H1 (cell line): ENCODE data around the gene ITGAE. TPM values are rescaled to one million over a fixed set of nuclear protein-coding genes. Genes with fewer than 3 reads are reported as not detected.

ENCODE experiments used
- BCL11A ChIP-seq, 2 experiments: IDR thresholded peaks; one replicate each; pipeline ENCODE4 v1.6.1; 2011; ENCODE audit warnings: low read depth in 2 of 2, low read length in 2 of 2, mild to moderate bottlenecking in 2 of 2
- PHF8 ChIP-seq: fragments of 200-600 bp; sonication (generic); conservative IDR thresholded peaks from 2 replicates; pipeline ENCODE4 v1.7.1; 2012; ENCODE audit warnings: low read depth, mild to moderate bottlenecking, inconsistent platforms, low read length, moderate library complexity
- POLR2AphosphoS5 ChIP-seq: IDR thresholded peaks from 2 replicates; pipeline ENCODE4 v1.6.1; 2011; ENCODE audit warnings: low read depth, low read length
- RNF2 ChIP-seq: fragments of 200-900, 300-1000 bp; sonication (generic); IDR thresholded peaks from 2 replicates; pipeline ENCODE4 v1.7.1; 2016; ENCODE audit warnings: borderline replicate concordance, low read depth, mild to moderate bottlenecking, antibody characterized with exemption, low read length; ENCODE audit not compliant: poor library complexity, severe bottlenecking; ENCODE audit errors: missing control alignments
- RXRA ChIP-seq: IDR thresholded peaks from 2 replicates; pipeline ENCODE4 v1.6.1; 2011; ENCODE audit warnings: low read depth, mild to moderate bottlenecking, low read length, moderate library complexity; ENCODE audit not compliant: insufficient read depth
- SAP30 ChIP-seq: fragments of 300-600 bp; sonication (generic); IDR thresholded peaks from 2 replicates; pipeline ENCODE4 v1.7.1; 2012; ENCODE audit warnings: low read length, moderate library complexity, mild to moderate bottlenecking, inconsistent platforms; ENCODE audit not compliant: insufficient read depth, insufficient replicate concordance
- SUZ12 ChIP-seq: fragments of 200-600 bp; sonication (generic); IDR thresholded peaks from 2 replicates; pipeline ENCODE4 v1.6.1; 2012; ENCODE audit warnings: mild to moderate bottlenecking, inconsistent platforms, low read length, moderate library complexity, mixed read lengths
- TBP ChIP-seq: IDR thresholded peaks from 2 replicates; pipeline ENCODE4 v1.6.1; 2011; ENCODE audit warnings: low read depth, low read length, improper control_type of control experiment
- polyA plus RNA-seq, 7 experiments: library from polyadenylated mRNA; depleted of rRNA in 3 of 7; stranded (reverse) in 5 of 7; unstranded in 2 of 7; fragments of >200 nt in 5 of 7; fragments of 200-250 nt in 2 of 7; gene quantifications; 1 replicate in 5 of 7; 2 replicates in 1 of 7; 4 replicates in 1 of 7; pipeline versions ENCODE4 v1.2.1 to v1.2.3, GENCODE V29; 2011 to 2013; ENCODE audit warnings: missing spikeins in 2 of 7, mixed read lengths in 2 of 7
- total RNA-seq: library from RNA; stranded (reverse); fragmentation: NEBNext Ultra II Directional; extraction: Animal tissue kit (Norgen Biotek cat#: 25700); gene quantifications from 2 replicates; pipeline ENCODE4 v1.2.1, GENCODE V29; 2021
- TF ChIP-seq, protein P1 (sequence below): fragments of 300-600 bp; sonication (generic); IDR thresholded peaks from 2 replicates; pipeline ENCODE4 v1.7.1; 2012; ENCODE audit warnings: low read length, moderate library complexity, mild to moderate bottlenecking, inconsistent platforms; ENCODE audit not compliant: insufficient replicate concordance

Gene ITGAE
- total and polyA plus RNA-seq, 2 of the 8 experiments (the other 6 are each of a cell fraction or from before 2014, with no cell fraction given) = 23.2 to 43.1 TPM

DNA sequence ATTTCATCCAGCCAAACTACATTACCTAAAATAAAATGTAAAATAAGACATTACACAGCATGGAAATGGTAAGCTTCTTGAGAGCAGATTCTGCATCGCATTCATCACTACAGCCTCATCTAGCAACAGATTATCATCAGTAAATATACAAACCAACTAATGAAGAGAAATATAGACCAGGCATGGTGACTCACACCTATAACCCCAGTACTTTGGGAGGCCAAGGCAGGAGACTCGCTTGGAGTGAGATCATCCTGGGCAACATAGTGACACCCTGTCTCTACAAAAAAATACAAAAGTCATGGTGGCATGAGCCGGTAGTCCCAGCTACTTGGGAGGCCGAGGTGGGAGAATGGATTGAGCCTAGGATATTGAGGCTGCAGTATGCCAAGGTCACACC, 25.2 kb upstream of the ITGAE start (continued):
- TF ChIP-seq, protein P1, sequence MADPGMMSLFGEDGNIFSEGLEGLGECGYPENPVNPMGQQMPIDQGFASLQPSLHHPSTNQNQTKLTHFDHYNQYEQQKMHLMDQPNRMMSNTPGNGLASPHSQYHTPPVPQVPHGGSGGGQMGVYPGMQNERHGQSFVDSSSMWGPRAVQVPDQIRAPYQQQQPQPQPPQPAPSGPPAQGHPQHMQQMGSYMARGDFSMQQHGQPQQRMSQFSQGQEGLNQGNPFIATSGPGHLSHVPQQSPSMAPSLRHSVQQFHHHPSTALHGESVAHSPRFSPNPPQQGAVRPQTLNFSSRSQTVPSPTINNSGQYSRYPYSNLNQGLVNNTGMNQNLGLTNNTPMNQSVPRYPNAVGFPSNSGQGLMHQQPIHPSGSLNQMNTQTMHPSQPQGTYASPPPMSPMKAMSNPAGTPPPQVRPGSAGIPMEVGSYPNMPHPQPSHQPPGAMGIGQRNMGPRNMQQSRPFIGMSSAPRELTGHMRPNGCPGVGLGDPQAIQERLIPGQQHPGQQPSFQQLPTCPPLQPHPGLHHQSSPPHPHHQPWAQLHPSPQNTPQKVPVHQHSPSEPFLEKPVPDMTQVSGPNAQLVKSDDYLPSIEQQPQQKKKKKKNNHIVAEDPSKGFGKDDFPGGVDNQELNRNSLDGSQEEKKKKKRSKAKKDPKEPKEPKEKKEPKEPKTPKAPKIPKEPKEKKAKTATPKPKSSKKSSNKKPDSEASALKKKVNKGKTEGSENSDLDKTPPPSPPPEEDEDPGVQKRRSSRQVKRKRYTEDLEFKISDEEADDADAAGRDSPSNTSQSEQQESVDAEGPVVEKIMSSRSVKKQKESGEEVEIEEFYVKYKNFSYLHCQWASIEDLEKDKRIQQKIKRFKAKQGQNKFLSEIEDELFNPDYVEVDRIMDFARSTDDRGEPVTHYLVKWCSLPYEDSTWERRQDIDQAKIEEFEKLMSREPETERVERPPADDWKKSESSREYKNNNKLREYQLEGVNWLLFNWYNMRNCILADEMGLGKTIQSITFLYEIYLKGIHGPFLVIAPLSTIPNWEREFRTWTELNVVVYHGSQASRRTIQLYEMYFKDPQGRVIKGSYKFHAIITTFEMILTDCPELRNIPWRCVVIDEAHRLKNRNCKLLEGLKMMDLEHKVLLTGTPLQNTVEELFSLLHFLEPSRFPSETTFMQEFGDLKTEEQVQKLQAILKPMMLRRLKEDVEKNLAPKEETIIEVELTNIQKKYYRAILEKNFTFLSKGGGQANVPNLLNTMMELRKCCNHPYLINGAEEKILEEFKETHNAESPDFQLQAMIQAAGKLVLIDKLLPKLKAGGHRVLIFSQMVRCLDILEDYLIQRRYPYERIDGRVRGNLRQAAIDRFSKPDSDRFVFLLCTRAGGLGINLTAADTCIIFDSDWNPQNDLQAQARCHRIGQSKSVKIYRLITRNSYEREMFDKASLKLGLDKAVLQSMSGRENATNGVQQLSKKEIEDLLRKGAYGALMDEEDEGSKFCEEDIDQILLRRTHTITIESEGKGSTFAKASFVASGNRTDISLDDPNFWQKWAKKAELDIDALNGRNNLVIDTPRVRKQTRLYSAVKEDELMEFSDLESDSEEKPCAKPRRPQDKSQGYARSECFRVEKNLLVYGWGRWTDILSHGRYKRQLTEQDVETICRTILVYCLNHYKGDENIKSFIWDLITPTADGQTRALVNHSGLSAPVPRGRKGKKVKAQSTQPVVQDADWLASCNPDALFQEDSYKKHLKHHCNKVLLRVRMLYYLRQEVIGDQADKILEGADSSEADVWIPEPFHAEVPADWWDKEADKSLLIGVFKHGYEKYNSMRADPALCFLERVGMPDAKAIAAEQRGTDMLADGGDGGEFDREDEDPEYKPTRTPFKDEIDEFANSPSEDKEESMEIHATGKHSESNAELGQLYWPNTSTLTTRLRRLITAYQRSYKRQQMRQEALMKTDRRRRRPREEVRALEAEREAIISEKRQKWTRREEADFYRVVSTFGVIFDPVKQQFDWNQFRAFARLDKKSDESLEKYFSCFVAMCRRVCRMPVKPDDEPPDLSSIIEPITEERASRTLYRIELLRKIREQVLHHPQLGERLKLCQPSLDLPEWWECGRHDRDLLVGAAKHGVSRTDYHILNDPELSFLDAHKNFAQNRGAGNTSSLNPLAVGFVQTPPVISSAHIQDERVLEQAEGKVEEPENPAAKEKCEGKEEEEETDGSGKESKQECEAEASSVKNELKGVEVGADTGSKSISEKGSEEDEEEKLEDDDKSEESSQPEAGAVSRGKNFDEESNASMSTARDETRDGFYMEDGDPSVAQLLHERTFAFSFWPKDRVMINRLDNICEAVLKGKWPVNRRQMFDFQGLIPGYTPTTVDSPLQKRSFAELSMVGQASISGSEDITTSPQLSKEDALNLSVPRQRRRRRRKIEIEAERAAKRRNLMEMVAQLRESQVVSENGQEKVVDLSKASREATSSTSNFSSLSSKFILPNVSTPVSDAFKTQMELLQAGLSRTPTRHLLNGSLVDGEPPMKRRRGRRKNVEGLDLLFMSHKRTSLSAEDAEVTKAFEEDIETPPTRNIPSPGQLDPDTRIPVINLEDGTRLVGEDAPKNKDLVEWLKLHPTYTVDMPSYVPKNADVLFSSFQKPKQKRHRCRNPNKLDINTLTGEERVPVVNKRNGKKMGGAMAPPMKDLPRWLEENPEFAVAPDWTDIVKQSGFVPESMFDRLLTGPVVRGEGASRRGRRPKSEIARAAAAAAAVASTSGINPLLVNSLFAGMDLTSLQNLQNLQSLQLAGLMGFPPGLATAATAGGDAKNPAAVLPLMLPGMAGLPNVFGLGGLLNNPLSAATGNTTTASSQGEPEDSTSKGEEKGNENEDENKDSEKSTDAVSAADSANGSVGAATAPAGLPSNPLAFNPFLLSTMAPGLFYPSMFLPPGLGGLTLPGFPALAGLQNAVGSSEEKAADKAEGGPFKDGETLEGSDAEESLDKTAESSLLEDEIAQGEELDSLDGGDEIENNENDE = no peak
- TF ChIP-seq RNF2 (no peak), SAP30 (no peak), SUZ12 (no peak), RXRA (no peak), BCL11A (IDR thresholded peaks at IDR 0.05; ENCODE audit: low read depth in 2 of 2, low read length in 2 of 2) (no peak), POLR2AphosphoS5 (no peak), TBP (no peak), PHF8 (no peak)
